ENCODE data around the gene PROK1.

DNA sequence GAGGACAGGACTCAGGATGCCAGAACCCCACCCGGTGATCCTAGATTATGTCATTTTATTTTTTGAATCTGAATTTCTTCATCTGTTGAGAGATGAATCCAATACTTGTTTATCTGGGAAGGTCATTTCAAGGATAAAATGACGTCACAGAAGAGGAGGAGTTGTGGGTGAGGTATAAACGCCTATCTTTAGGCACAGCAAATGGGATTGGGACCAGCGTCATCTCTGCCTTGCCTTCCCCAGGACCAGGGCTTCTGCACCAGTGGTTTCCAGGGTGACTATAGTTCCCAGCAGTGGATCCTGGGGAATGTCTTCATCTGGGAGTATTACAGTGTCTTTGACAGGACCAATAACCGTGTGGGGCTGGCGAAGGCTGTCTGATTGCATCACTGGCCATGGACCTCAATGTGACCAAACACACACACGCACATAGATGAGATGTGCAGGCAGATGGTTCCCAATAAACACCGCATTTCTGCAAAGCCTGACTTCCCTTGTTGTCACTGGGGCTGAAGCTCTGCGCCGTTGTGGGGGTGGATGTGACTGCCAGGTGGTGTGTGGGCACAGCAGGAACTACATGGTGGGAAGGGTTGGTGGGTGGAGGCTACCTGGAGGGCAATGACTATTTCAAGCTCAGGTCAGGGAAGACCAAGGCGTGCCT, 40.0 kb downstream of the PROK1 start:
- TF ChIP-seq, protein P1, sequence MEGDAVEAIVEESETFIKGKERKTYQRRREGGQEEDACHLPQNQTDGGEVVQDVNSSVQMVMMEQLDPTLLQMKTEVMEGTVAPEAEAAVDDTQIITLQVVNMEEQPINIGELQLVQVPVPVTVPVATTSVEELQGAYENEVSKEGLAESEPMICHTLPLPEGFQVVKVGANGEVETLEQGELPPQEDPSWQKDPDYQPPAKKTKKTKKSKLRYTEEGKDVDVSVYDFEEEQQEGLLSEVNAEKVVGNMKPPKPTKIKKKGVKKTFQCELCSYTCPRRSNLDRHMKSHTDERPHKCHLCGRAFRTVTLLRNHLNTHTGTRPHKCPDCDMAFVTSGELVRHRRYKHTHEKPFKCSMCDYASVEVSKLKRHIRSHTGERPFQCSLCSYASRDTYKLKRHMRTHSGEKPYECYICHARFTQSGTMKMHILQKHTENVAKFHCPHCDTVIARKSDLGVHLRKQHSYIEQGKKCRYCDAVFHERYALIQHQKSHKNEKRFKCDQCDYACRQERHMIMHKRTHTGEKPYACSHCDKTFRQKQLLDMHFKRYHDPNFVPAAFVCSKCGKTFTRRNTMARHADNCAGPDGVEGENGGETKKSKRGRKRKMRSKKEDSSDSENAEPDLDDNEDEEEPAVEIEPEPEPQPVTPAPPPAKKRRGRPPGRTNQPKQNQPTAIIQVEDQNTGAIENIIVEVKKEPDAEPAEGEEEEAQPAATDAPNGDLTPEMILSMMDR (conservative IDR thresholded peaks at IDR 0.05; ENCODE audit: low read depth in 2 of 2), result no peak
- TF ChIP-seq POLR2AphosphoS5 (IDR thresholded peaks at IDR 0.05; ENCODE audit: low read depth) (no peak), EZH2 (IDR thresholded peaks at IDR 0.05; ENCODE audit: low read depth, unreplicated experiment) (no peak), CREB1 (CRISPR knock-in tag; IDR thresholded peaks at IDR 0.05; ENCODE audit: low read depth) (no peak)
